ENCODE measurements around the gene PRKCZ.
"Not testable (repeated sequence)": the region's sequence is repeated elsewhere in the genome, so short reads cannot be mapped to it uniquely, and the experiment has no call there.

PRKCZ gene

DNA sequence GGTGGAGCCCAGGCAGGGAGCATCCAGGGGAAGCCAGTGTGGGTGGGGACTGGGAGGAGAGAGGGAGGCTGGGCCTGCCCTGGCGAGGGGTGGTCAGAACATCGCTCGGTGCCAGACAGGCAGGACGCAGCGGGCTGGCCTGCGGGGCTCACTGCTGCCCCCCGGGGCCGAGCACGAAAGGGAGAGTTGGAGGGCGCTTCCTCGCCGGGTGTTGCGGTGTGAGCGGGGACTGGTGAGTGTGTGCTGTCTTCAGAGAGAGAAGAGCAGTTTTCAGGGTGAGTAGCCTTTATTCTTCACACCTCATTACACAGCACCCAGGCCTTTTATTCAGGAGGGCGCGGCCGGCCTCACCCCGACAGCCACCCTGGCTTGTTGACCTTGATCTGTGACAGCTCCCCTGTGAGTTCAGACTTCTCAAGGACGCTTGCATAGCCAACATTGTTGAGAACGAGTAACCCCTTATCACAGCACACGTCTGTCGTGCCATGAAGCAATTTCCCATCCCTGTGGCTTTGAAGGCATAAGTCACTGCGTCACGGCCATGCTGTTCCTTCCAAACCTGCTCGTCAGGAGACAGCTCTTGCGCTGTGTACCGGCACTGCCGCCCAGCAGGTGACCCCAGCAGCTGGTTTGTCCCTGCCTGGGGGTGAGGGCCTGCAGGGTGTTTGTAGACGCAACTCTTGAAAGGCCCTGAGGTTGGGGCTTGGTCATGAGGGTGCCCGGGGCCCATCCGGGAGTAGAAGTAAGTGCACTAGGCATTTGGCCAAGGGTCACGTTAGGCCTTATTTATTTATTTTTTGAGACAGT lies 54.6 kb downstream of the PRKCZ start:
- ATAC-seq = no peak

DNA sequence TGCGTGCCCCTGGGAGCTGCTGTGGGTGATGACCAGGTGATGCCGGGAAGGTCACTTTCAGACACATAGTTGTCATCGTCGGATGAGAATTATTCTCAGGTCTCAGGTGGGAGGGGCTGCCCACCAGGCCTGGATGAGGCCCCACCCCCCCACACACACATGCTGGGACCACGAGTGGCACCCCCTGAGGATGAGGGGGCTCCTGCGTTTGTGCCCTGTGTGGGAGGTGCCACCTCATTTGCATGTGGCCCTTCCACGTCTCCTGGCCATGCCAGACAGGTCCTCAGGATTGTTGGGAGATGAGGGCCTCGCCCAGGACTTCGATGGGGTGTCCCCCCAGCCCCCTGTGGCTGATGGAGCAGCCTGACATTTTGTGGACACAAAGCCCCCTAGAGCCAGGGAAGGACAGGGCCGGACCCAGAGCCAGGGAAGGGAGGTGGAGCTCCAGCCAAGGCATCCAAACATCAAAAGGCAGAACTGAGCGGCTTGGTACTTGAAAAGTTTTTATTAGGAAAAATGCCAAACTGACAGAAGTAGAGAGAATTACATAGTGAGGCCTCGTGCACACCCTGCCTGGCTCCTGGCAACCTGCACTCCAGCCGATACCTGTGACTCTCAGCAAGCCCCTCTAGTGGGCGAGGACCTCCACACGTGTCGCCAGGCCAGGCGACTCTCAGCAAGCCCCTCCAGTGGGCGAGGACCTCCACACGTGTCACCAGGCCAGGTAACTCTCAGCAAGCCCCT lies 55.7 kb downstream of the PRKCZ start:
- ATAC-seq = no peak

DNA sequence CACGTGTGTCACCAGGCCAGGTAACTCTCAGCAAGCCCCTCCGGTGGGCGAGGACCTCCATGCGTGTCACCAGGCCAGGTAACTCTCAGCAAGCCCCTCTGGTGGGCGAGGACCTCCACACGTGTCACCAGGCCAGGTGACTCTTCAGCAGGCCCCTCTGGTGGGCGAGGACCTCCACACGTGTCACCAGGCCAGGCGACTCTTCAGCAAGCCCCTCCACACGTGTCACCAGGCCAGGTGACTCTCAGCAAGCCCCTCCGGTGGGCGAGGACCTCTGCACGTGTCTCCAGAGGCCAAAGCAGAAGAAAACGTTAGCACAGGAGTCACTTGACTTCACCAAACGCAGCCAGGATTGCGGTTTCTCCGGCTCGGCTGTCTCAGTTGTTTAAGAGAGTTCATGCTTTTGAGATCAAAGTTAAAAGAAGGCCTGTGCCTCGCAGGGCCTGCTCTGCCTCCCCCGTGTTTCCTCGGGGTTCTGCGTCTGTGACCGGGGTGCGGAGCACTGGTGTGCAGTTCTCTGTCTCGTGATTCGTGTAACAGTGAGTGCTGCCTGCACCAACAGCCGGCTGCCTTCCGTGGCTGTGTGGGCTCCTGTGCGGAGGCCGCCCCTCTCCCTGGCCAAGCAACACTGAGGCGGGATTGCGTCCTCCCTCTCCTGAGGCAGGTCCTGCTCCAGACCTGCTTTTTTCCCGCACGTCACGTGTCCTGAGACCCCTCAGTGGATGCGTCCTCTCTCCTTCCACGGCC lies 56.6 kb downstream of the PRKCZ start:
- no peak for ATAC-seq

GRCh38 chr1:2107586-2108212 lies 57.5 kb downstream of the PRKCZ start:
- ATAC-seq = no peak

- ATAC-seq = no peak
These were observed 58.1 kb downstream of the PRKCZ start for GRCh38 chr1:2108213-2108876.

DNA sequence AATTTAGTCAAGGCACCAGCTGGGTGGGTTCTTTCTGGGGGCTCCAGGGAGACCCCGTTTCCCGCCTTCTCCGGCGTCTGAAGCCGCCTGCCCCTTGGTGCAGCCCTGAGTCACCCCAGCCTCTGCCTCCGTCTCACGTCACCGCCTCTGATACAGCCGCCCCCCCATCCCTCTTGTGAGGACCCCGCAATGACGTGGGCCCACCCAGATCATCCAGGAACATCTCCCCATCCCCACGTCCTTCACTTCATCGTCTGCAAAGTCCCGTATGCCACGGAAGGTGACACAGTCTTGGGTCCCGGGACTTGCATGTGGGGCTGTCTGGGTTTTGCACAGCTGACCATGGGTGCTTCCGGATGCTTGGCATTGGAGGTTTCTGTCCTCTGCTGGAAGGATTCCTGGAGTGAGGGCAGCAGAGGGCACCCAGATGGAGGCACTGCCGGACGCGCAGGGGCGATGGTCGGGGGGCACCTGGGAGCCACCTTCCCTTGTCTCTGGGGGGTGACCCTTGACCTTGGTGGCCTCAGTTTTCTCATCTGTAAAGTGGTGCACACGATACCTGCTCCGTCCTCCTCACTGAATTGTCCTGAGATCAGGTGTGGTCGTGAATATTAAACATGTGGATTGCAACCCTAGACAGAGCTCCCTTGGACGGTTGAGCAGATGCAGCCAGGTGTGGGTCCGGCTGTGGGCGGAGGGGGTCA lies 58.8 kb downstream of the PRKCZ start:
- ATAC-seq = no peak

- no peak for ATAC-seq
These were observed 59.4 kb downstream of the PRKCZ start for GRCh38 chr1:2109581-2110021.

DNA sequence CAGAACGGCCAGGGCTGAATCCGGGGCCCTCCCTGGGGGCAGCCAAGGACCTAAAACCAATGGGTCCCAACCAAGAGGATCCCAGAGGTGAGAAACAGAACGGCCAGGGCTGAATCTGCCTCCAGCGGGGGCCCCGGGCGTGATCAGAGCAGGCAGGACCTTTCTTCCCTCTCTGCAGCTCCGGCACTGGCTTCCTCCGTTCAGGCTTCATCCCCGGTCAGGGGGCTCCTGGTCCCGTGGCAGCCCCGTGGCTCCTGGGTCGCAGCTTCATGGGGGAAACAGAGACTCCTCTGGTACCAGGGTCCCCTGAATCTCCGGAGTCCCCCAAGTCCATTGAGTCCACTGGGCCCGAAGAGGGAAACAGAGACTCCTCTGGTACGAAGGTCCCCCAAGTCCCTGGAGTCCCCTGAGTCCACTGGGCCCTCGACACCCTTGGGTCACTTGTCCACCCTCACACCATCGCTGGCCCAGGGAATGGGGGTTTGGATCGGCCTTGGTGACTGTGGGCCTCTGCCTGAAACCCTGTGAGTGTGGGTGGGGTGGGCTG lies 60.1 kb downstream of the PRKCZ start:
- ATAC-seq = no peak

- no peak for ATAC-seq
These were observed 60.8 kb downstream of the PRKCZ start for GRCh38 chr1:2110738-2111673.

- ATAC-seq = no peak
These were observed 61.4 kb downstream of the PRKCZ start for GRCh38 chr1:2111674-2112035.

- no peak for ATAC-seq
These were observed 62.1 kb downstream of the PRKCZ start for GRCh38 chr1:2112280-2112701.

DNA sequence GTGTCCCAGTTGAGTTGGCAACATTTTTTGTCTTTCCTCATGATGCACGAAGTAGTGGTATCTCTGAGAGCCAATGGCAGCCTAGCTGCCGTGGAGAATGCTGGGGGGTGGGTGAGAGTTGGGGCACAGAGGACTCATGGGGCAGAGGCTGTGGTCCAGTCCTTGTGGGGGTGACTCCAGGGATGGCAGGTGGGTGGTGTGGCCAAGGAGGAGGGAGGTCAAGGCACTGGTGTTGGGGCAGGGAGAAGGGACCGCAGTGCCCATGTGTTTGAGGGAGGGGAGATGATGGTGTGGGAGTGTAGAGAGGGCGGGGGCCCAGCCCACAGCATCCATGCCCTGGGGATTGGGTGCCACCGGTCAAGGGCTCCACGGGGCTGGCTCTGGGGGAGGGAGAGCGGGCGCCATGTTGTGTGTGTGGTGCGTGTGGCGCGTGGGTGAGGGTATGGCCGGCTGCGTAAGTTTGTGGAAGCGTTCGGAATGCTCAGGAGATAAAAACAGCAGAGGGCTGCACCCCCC lies 63.5 kb downstream of the PRKCZ start:
- no peak for ATAC-seq

DNA sequence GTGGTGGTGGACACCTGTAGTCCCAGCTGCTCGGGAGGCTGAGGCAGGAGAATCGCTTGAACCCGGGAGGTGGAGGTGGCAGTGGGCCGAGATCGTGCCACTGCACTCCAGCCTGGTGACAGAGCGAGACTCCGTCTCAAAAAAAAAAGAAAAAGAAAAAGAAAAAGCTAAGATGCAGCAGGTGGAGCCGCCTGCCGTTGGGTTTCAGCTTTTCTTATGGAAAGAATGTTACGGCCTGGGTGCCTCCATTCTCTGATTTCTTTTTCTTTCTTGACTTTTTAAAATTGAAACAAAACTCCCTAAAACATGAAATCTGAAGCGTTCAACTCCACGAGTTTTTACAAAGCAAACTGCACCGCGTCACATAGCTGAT lies 64.4 kb downstream of the PRKCZ start:
- not testable (repeated sequence) for ATAC-seq

DNA sequence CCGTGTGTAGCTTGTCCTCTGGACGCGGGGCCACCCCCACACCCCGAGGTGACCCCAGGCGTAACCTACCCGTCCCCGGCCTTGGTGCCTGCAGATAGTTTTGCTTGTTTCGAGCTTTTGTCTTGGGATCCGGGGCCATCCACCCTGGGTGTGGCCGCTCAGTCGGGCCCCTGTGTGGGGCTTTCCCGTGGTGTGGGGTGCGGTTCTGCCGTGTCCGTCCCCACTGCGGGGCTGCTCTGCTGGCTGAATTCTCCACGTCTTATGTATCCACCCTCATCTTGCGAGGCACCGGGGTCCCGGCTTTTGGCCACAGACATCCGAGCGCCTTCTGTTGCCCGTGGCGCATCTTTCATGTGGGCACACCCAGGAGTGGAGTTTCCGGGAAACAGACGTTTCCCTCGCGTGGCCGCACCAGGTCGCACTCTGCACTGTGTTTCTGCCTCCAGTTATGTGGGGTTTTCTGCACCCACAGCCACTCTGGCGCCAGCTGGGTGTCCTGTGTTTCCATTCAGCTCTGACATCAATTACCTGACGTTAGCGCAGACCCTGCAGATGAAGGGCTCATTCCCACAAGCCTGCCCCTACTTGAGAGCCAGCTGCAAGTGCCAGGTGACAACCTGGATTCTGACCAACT lies 64.9 kb downstream of the PRKCZ start:
- no peak for ATAC-seq

GRCh38 chr1:2115702-2116341 lies 65.6 kb downstream of the PRKCZ start:
- ATAC-seq = no peak

- no peak for ATAC-seq
These were observed 69.7 kb downstream of the PRKCZ start for GRCh38 chr1:2119886-2120285.

DNA sequence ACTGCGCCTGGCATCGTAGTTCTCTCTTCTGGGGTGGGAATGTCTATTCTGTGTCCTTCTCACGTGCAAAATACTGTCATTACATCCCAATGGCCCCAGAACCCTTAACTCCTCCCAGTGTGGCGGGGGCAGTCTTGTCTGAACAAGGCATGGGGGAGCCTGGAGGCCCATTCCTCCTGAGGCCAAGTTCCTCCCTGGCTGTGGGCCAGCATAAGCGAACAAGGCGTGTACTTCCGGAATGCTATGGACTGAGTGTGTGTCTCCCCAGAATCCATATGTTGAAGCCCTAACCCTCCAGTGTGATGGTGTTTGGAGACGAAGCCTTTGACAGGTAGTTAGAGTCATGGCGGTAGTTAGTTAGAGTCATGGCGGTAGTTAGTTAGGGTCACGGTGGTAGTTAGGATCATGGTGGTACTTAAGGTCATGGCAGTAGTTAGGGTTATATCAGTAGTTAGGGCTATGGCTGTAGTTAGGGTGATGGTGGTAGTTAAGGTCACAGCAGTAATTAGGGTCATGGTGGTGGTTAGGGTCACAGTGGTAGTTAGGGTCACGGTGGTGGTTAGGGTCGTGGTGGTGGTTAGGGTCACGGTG lies 71.0 kb downstream of the PRKCZ start:
- ATAC-seq = no peak

DNA sequence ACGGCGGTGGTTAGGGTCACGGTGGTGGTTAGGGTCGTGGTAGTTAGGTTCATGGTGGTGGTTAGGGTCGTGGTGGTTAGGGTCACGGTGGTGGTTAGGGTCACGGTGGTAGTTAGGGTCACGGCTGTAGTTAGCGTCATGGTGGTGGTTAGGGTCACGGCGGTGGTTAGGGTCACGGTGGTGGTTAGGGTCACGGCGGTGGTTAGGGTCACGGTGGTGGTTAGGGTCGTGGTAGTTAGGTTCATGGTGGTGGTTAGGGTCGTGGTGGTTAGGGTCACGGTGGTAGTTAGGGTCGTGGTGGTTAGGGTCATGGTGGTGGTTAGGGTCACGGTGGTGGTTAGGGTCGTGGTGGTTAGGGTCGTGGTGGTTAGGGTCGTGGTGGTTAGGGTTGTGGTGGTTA lies 71.6 kb downstream of the PRKCZ start:
- not testable (repeated sequence) for ATAC-seq
